IPS DF 19.7 (cell line): ENCODE measurements around the gene ZBTB12.
"Not testable (repeated sequence)": the region's sequence is repeated elsewhere in the genome, so short reads cannot be mapped to it uniquely, and the experiment has no call there.

Experiments
- DNase-seq: peaks from one replicate; pipeline ENCODE4 v3.0.0-alpha.2; 2013; ENCODE audit warnings: low read depth, low spot score

The ZBTB12 gene, protein sequence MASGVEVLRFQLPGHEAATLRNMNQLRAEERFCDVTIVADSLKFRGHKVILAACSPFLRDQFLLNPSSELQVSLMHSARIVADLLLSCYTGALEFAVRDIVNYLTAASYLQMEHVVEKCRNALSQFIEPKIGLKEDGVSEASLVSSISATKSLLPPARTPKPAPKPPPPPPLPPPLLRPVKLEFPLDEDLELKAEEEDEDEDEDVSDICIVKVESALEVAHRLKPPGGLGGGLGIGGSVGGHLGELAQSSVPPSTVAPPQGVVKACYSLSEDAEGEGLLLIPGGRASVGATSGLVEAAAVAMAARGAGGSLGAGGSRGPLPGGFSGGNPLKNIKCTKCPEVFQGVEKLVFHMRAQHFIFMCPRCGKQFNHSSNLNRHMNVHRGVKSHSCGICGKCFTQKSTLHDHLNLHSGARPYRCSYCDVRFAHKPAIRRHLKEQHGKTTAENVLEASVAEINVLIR

GRCh38 chr6:31901953-31902643, at the start of gene ZBTB12:
ZBTB12 (minus strand) TSS chr6:31902086; CDS start chr6:31901305, 781 bp downstream.
- peak; percentile 95 for DNase-seq

- no peak for DNase-seq
Observed at GRCh38 chr6:31949926-31950548, 48.2 kb upstream of the ZBTB12 start.

GRCh38 chr6:31948753-31949413, 47.0 kb upstream of the ZBTB12 start:
- DNase-seq = no peak

DNA sequence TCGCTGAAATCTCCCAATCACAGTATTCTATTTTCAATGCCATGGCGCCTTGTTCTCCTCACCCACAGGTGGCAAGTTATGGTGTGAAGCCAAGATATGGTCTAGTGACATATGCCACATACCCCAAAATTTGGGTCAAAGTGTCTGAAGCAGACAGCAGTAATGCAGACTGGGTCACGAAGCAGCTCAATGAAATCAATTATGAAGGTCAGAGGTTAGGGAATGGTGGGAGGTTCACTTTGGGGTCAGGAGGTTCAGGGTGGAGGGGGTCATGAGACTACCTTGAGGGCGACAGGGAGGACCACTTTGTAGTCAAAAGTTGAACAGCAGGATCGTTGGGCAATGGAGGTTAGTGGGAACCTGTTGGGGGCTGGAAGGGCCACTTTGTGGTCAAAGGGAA, 46.4 kb upstream of the ZBTB12 start:
- DNase-seq = no peak

DNA sequence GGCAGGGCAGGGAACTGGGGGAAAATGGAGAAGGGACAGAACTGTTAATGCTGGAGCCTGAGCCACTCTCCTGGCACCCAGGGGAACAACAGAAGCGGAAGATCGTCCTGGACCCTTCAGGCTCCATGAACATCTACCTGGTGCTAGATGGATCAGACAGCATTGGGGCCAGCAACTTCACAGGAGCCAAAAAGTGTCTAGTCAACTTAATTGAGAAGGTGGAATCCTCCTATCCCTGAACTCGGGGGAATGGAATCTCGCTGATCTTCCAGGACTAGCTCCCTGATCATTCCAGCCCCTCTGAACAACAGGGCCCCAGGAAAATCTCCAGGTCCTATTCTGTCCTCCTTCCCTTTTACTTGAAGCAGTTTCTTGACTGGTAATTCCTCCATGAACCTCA, 46.0 kb upstream of the ZBTB12 start:
- DNase-seq = no peak

DNA sequence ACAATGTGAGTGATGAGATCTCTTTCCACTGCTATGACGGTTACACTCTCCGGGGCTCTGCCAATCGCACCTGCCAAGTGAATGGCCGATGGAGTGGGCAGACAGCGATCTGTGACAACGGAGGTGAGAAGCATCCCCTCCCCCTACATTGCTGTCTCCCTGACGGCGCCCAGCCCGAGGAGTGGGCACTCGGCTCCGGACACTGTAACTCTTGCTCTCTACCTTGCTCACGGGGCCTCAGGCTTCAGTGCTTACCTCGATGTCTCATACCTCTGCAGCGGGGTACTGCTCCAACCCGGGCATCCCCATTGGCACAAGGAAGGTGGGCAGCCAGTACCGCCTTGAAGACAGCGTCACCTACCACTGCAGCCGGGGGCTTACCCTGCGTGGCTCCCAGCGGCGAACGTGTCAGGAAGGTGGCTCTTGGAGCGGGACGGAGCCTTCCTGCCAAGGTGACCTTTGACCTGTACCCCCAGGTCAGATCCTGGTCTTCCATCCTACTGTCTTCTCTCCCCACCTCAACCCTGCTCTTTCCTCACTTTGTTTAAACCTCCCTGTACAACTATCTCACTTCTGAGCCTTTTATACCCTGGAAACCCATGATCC, 45.3 kb upstream of the ZBTB12 start:
- no peak for DNase-seq

- DNase-seq = no peak
Observed at GRCh38 chr6:31946370-31946885, 44.5 kb upstream of the ZBTB12 start.

- DNase-seq = no peak
Observed at GRCh38 chr6:31945507-31946369, 43.9 kb upstream of the ZBTB12 start, which contains the start of gene CFB. CFB (plus strand) TSS chr6:31946095; CDS start chr6:31946222, 127 bp downstream.

DNA sequence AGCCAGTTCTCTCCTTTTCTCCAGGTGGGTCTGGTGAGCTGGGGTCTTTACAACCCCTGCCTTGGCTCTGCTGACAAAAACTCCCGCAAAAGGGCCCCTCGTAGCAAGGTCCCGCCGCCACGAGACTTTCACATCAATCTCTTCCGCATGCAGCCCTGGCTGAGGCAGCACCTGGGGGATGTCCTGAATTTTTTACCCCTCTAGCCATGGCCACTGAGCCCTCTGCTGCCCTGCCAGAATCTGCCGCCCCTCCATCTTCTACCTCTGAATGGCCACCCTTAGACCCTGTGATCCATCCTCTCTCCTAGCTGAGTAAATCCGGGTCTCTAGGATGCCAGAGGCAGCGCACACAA, 43.2 kb upstream of the ZBTB12 start:
- DNase-seq = no peak

DNA sequence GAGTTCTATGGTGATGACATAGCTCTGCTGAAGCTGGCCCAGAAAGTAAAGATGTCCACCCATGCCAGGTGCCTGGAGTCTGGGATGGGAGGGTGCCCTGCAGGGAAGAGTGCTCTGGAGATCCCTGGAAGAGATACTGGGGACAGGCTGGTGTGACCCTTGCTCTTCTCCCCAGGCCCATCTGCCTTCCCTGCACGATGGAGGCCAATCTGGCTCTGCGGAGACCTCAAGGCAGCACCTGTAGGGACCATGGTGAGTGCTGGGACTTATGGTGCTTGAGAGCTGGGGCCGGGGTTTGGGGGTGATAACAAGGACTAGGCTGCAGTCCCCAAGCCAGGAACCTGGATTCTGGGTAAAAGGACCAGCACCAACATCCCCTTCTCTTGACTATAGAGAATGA, 41.9 kb upstream of the ZBTB12 start:
- DNase-seq = no peak

DNA sequence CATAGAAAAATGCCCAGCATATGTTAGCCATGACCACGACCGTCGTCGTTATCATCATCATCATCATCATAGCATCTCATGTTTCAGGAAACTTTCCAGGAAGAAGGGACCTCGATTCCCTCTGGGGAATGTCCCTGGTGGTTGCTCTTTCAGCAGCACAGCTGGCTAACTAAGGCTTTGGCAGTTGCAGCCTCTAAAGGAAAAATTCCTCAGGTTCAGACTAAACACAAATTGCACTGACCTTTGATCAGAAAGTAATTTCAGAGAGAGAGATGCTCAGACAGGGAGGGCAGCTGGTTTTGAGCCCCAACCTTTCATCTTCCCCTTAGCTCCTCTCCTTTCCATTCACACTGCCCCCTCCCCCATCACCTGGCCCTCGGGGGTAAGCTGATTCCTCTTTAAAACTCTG, 38.4 kb upstream of the ZBTB12 start:
- DNase-seq = no peak

GRCh38 chr6:31935823-31936222, 33.9 kb upstream of the ZBTB12 start:
- no peak for DNase-seq

DNA sequence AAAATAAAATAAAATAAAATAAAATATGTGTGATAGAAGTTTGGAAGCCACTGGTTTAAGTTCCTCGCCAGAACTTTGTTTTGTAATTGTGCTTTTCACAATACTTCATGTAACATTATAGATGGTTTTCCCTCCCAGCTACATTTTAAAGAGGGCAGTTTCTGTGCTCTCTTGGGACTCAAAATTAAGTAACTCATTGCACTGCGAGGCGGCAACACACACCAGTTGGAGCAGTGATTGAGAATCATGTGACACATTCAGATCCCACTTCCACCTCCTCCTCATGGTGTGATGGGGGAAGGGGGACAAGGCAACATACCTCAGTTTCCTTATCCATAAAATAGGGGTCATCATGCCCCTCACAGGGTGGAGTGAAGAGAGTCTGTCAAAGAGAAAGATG, 33.1 kb upstream of the ZBTB12 start:
- no peak for DNase-seq

DNA sequence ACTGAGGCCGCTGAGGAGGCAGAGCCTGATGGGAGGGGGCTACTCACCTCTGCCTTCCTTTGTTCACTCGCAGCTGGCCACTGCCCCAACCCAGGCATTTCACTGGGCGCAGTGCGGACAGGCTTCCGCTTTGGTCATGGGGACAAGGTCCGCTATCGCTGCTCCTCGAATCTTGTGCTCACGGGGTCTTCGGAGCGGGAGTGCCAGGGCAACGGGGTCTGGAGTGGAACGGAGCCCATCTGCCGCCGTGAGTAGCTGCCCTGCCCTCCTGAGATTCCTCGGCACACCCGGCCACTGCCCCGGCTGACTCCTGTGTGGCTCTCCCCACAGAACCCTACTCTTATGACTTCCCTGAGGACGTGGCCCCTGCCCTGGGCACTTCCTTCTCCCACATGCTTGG, 31.7 kb upstream of the ZBTB12 start:
- DNase-seq = no peak

DNA sequence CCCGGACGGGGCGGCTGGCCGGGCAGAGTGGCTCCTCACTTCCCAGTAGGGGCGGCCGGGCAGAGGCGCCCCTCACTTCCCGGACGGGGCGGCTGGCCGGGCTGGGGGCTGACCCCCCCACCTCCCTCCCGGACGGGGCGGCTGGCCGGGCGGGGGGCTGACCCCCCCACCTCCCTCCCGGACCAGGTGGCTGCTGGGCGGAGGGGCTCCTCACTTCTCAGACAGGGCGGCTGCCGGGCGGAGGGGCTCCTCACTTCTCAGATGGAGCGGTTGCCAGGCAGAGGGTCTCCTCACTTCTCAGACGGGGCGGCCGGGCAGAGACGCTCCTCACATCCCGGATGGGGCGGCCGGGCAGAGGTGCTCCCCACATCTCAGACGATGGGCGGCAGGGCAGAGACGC, 30.3 kb upstream of the ZBTB12 start:
- not testable (repeated sequence) for DNase-seq

DNA sequence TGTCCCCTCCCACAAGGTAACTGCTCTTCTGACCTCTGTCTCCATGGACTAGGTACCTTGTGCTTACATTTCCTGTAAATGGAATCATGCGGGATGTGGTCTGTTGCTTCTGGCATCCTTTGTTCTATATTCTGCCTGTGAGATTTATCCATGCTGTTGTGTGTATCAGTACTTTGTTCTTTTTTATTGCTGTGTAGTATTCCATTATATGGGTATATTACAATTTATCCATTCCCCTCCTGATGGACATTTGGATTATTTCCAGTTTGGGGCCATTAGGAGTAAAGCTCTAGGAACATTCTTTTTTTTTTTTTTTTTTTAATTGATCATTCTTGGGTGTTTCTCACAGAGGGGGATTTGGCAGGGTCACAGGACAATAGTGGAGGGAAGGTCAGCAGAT, 29.1 kb upstream of the ZBTB12 start:
- DNase-seq = no peak

GRCh38 chr6:31928672-31928939, 26.7 kb upstream of the ZBTB12 start:
- DNase-seq = no peak

GRCh38 chr6:31927863-31928671, 26.2 kb upstream of the ZBTB12 start:
- no peak for DNase-seq

GRCh38 chr6:31927242-31927862, 25.5 kb upstream of the ZBTB12 start, which contains the start of gene C2:
C2 (plus strand) TSS chr6:31927717; CDS start chr6:31927753, 36 bp downstream.
- no peak for DNase-seq
